Suprapubic skin (tissue), 4 donors: ENCODE measurements around the gene REG4.

ENCODE experiments used
- EP300 ChIP-seq: sonication (generic); formaldehyde crosslinking; IDR thresholded peaks from one replicate; pipeline ENCODE4 v1.6.1; 2017; ENCODE audit warnings: antibody characterized with exemption
- POLR2A ChIP-seq, 2 donors: fragments of 450-650 bp; IDR thresholded peaks; one replicate each; pipeline ENCODE4 v1.6.1; 2017; ENCODE audit warnings: antibody characterized with exemption in 2 of 2, mild to moderate bottlenecking in 2 of 2, moderate library complexity in 2 of 2
- POLR2AphosphoS5 ChIP-seq, 3 donors: sonication (generic); formaldehyde crosslinking; IDR thresholded peaks; one replicate each; pipeline ENCODE4 v1.6.1; 2017; ENCODE audit warnings: antibody characterized with exemption in 3 of 3
- TF ChIP-seq, protein P1 (sequence below), 2 donors: fragments of 200-600 bp in 1 of 2; fragments of 450-650 bp in 1 of 2; sonication (generic) in 1 of 2; IDR thresholded peaks; one replicate each; pipeline ENCODE4 v1.5.1; 2016 to 2019; ENCODE audit warnings: antibody characterized with exemption in 2 of 2, mild to moderate bottlenecking in 1 of 2, moderate library complexity in 1 of 2

DNA sequence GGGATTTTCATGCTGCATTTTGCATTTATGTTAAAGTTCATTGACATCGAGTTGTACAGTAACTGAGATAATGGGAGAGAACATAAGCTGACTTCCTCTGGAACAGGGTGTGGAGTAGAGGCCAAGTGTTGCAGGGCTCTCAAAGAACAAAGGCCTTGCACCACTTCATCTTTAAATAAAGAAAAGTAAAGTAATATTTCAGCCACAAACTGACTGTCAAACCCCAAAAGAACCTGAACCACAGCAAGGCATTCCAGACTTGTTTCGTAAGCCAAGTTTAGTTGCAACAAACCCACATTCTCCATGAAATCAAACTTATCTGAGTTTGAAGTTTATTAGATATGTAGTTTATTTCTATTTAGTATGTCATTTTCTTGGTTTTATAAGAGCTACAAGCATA lies 23.5 kb downstream of the REG4 start:
- TF ChIP-seq, protein P1, sequence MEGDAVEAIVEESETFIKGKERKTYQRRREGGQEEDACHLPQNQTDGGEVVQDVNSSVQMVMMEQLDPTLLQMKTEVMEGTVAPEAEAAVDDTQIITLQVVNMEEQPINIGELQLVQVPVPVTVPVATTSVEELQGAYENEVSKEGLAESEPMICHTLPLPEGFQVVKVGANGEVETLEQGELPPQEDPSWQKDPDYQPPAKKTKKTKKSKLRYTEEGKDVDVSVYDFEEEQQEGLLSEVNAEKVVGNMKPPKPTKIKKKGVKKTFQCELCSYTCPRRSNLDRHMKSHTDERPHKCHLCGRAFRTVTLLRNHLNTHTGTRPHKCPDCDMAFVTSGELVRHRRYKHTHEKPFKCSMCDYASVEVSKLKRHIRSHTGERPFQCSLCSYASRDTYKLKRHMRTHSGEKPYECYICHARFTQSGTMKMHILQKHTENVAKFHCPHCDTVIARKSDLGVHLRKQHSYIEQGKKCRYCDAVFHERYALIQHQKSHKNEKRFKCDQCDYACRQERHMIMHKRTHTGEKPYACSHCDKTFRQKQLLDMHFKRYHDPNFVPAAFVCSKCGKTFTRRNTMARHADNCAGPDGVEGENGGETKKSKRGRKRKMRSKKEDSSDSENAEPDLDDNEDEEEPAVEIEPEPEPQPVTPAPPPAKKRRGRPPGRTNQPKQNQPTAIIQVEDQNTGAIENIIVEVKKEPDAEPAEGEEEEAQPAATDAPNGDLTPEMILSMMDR (IDR thresholded peaks at IDR 0.05): no peak
- TF ChIP-seq POLR2AphosphoS5 (IDR thresholded peaks at IDR 0.05): no peak
- TF ChIP-seq POLR2A (IDR thresholded peaks at IDR 0.05): no peak
- TF ChIP-seq EP300: no peak
